GM12892 (cell line): ENCODE measurements around the gene LRRN2.

Experiments used
- DNase-seq: peaks from one replicate; pipeline ENCODE4 v3.0.0; 2011; ENCODE audit not compliant: insufficient read length
- FAIRE-seq: peaks from 2 replicates; lab custom pipeline; 2011; peaks lifted over from hg19 to GRCh38; lab: Jason Lieb, UNC
- POLR2A ChIP-seq: IDR thresholded peaks from 2 replicates; pipeline ENCODE4 v1.6.1; 2011; ENCODE audit warnings: low read depth, low read length, control low read depth
- POLR2AphosphoS5 ChIP-seq: IDR thresholded peaks from 2 replicates; pipeline ENCODE4 v1.6.1; 2011; ENCODE audit warnings: low read depth, low read length, control low read depth
- TAF1 ChIP-seq: IDR thresholded peaks from 2 replicates; pipeline ENCODE4 v1.6.1; 2011; ENCODE audit warnings: low read depth, mild to moderate bottlenecking, control low read depth, low read length, borderline replicate concordance

Gene LRRN2

DNA sequence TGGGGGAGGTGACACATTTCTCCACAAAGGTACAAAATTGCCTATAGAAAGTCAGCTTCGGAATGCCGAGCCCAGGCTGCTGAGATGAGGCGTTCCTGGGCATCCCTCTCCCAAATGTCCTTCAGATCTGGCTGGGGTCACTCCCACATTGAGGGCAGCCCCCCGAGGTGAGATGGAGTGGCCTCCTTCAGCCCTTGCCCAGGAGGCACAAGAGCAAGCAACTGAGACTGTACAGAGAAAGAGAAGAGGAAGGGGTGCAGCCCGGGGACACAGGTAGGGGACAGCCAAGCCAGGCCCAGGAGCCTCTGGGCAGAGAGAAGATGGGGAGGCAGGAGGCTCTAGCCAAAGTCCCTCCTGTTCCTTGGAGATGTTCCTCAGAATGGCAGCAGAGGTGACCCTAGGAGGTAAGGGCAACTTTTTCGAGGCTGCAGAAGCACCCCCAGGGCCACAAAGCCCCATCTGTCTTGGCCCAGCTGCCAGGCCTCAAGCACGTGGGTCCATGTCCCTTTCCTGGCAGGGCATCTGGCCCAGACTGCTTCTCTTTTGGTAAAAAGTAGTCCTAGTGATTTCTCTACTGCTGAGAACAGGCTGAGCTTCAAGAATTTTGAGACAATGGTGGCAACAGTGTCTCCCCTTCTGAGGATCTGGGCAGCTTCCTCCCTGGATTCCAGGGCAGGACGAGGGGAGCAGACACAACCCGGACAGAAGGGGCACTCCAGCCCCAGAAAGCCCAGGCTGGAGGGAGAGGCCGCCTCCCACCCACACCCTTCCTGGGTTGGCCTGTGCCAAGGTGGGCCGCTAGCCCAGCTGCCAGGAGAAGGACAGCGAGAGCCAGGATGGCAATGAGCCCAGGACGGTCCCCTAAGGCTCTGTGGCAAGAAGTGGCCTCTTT, 68.0 kb downstream of the LRRN2 start:
- DNase-seq (no peak), FAIRE-seq (no peak)
- TF ChIP-seq POLR2A (no peak), TAF1 (no peak)

- DNase-seq (no peak), FAIRE-seq (no peak)
- TF ChIP-seq POLR2AphosphoS5 (no peak), POLR2A (no peak), TAF1 (no peak)
Observed at GRCh38 chr1:204616641-204617040, 68.9 kb downstream of the LRRN2 start.

- FAIRE-seq (no peak), DNase-seq (no peak)
- TF ChIP-seq POLR2A = no peak
- no peak for TF ChIP-seq POLR2AphosphoS5
- TF ChIP-seq TAF1 = no peak
Observed at GRCh38 chr1:204615881-204616280, 69.7 kb downstream of the LRRN2 start.

DNA sequence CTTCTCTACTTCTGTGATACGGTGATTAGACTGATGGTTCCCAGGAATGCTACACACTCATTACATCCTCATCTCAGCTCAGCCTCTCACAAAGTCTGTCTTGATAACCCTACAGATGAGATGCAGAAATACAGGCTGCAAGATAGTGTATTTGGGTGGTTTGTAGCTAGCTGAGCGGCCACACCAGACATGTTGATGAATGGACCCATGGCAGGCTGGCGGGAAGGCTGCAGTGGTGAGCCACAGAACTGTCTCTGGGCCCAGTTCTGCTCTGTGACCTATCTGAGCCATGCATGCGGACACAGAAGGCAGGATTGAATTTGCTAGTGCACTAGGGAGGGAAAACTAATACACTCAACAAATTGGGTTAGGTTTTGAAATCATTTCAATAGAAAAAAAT, 71.9 kb downstream of the LRRN2 start:
- FAIRE-seq (no peak), DNase-seq (no peak)
- TF ChIP-seq POLR2AphosphoS5 (no peak), POLR2A (no peak), TAF1 (no peak)

DNA sequence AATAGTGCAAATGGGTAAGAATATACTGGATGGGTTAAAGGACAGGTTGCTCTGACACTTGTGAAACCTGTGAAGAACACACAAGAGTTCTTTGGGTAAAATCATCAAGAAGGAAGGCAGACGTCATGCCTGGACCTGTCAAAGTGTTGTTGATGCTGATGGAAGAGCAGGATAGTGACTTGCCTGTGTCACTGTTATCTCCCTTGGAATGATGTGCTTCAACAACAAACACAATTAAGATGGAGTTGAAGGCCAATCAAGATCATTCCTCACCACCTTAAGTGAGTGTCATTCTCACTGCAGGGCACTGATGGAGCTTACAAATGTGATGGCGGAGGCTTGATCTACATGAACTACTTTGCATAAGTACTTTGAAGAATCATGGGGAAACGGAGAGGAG, 73.2 kb downstream of the LRRN2 start:
- FAIRE-seq (no peak), DNase-seq (no peak)
- TF ChIP-seq POLR2A = no peak
- TF ChIP-seq POLR2AphosphoS5 = no peak
- no peak for TF ChIP-seq TAF1

GRCh38 chr1:204611036-204611435, 74.5 kb downstream of the LRRN2 start:
- FAIRE-seq = no peak
- DNase-seq = no peak
- no peak for TF ChIP-seq TAF1
- TF ChIP-seq POLR2A = no peak
- no peak for TF ChIP-seq POLR2AphosphoS5

GRCh38 chr1:204607910-204608309, 77.6 kb downstream of the LRRN2 start:
- TF ChIP-seq POLR2A (no peak), POLR2AphosphoS5 (no peak), TAF1 (no peak)
- DNase-seq (no peak), FAIRE-seq (no peak)

DNA sequence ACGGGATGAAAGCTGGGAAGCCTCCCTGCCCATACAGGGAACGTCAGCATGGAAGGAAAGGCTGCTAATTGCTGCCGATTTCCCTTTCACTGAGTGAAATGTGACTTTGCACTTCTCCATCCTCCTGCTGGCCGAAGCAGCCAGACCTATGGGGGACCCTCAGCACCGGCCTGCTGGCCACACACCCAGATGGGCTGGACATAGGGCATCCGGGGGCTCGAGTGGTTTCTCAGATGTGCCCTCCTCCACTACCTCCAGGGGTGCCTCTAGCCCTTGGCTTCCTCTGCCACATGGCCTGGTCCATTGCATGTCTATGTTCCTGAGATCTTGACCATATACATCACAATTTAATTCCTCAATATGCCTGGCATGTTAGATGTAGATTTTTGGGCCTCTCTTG, 79.7 kb downstream of the LRRN2 start:
- FAIRE-seq (no peak), DNase-seq (no peak)
- no peak for TF ChIP-seq POLR2A
- TF ChIP-seq TAF1 = no peak
- TF ChIP-seq POLR2AphosphoS5 = no peak

DNA sequence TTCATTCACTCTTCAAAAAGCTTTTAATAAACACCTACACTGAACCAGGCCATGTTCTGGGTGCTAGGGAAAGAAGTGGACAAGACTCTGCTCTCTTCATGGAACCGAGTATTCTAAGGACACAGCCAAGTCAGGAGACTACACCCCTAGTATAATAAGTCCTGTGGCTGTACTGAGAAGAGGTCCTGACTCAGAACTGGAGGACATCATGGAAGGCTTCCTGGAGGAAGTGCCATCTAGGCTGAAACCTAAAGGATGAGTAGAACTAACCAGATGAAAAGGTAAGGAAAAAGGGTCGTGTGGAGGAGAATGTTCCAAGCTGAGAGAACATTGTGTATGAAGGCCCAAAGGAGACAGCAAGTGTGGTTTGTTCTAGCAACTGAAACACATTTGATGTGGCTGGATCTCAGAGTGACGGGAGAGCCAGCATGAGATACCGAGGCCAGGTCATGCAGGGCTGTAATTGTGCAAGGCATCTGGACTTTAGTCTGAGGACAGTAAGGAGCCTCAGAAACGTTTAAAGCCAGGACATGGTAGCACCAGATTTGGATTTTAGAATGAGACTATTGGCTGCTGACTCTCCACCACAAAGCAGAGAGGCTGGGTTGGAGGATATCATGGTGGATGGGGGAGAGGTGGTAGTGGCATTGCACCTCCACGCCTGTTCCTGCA, 82.5 kb downstream of the LRRN2 start:
- FAIRE-seq (no peak), DNase-seq (no peak)
- TF ChIP-seq TAF1 (no peak), POLR2A (no peak), POLR2AphosphoS5 (no peak)

DNA sequence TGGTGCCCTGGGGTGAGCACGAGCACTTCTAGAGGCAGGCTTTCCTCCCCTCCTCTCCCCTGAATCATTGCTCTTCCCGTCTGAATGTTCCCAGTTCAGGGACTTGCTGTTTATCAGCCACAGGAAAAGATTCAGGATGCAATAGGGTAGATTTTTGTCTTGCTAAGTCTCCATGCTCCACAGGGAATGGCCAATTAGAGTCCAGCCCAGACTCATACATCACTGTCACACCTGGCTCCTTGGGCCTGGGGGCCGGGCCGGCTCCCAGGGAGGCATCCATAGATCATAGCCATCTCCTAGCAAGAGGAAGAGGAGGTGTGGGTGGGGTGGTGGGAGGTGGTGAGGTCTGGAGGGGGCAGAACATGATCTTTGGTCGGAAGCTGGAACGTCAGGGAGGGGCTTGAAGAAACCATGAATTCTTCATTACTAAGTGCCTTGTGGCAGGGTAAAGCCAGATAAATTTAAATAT, 83.4 kb downstream of the LRRN2 start:
- DNase-seq (no peak), FAIRE-seq (no peak)

GRCh38 chr1:204600968-204601367, 84.6 kb downstream of the LRRN2 start:
- no peak for TF ChIP-seq POLR2A
- TF ChIP-seq POLR2AphosphoS5 = no peak
- no peak for FAIRE-seq

More for the DNA sequence above, 83.4 kb downstream of the LRRN2 start:
- TF ChIP-seq POLR2A (no peak), TAF1 (no peak), POLR2AphosphoS5 (no peak)

DNA sequence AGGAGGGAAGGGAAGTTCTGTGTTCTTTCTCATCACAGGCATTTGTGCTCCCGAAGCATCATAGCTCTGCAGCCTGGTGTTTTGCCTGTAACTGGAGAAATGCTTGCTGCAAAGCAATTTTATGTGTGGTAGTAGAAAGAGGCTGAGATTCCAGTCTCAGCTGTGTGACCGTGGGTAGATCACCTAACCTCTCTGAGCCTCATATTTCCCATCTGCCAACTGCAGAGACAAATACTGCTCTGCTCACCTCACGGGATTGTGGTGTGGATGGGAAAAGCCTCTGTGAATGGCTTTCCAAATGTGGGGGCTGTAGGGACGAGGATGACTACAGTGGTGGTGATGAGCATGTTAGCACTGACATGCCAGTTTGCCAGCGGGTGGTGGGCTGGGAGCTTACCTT, 85.3 kb downstream of the LRRN2 start:
- DNase-seq = no peak
- FAIRE-seq = no peak
- TF ChIP-seq POLR2A (no peak), TAF1 (no peak), POLR2AphosphoS5 (no peak)

More at GRCh38 chr1:204600968-204601367, 84.6 kb downstream of the LRRN2 start:
- DNase-seq = no peak
